Mucosa of descending colon (tissue), 3 donors: Measurements from ENCODE around the gene C19orf12. TPM values are rescaled to one million over a fixed set of nuclear protein-coding genes. Genes with fewer than 3 reads are reported as not detected.
A peak's percentile ranks its signal among the peaks of the same experiment; 100 is the strongest.

Source experiments
- ATAC-seq: fragments of 200-7000 bp; cut with Tn5 transposase; one replicate; pipeline ENCODE4 v1.9.1; 2020; ENCODE audit warnings: mild to moderate bottlenecking, moderate library complexity
- DNase-seq, 3 donors: peaks; one replicate each; pipeline ENCODE4 v3.0.0-alpha.2; 2020
- H3K36me3 ChIP-seq: fragments of 200-600 bp; one replicate; pipeline ENCODE4 v1.8.0; 2021; ENCODE audit warnings: low read depth, mild to moderate bottlenecking
- H3K4me1 ChIP-seq: fragments of 200-600 bp; one replicate; pipeline ENCODE4 v1.8.0; 2021; ENCODE audit warnings: low read depth, mild to moderate bottlenecking
- H3K4me3 ChIP-seq: fragments of 200-600 bp; one replicate; pipeline ENCODE4 v1.8.0; 2021; ENCODE audit warnings: mild to moderate bottlenecking
- H3K9me3 ChIP-seq: fragments of 200-600 bp; one replicate; pipeline ENCODE4 v1.8.0; 2021; ENCODE audit warnings: mild to moderate bottlenecking
- intact Hi-C, 2 donors: fragments of 100-400 bp; cut with DNase I in 1 of 2; cut with micrococcal nuclease in 1 of 2; formaldehyde crosslinking; loops; one replicate each; pipeline versions ENCODE4 v1.11.0 to v1.11.1; 2022; cut with DNase I, micrococcal nuclease
- total RNA-seq, 3 donors: library from RNA; stranded (reverse); fragmentation: NEBNext Ultra II Directional in 2 of 3; extraction: Animal tissue kit (Norgen Biotek cat#: 25700) in 2 of 3; gene quantifications; one replicate each; pipeline versions ENCODE4 v1.2.1 to v1.2.4, GENCODE V29; 2021 to 2023
- TF ChIP-seq, protein P1 (sequence below): fragments of 200-600 bp; IDR thresholded peaks from one replicate; pipeline ENCODE4 v1.8.0; 2022; ENCODE audit warnings: antibody characterized with exemption, mild to moderate bottlenecking
- donor health status: DM: no; HTN: no; CAD: no; lungs with moderate emphysema.
- donor health status: DM: no; HTN: no; CAD: no.
- donor health status: DM: no; HTN: yes; CAD: no.

The C19orf12 gene
- total RNA-seq, 3 donors from 2014 or later, result 17.0 to 26.6 (median 18.4) TPM

DNA sequence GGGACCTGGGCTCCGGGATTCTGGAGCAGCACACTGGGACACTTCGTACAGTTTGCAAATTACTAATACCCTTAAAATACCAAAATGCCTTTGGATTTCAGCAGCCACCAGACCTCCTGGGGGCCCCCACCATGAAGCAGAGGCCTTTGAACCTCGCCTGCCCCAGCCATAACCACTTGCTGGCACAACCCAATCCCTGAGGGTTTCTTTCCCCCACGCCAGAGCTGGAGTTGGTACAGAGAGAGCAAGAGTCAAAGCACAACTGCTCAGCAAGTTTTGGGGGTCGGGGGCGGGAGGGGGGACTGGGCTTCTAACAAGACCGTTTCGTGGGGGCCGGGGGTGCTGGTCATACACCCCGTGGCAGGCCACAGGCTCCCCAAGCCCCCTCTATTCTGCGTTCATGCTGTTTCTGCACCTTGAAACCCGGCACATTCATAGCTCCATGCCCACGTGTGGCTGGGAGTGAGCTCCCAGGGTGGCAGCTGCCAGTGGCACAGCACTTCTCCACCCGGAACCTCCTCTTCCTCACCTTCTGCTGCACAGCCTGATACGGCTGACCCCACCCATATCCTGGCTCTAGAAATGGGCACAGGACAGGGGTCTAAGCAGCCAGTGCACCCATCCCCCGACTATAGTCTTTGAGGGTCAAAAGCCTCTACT lies 32.7 kb downstream of the C19orf12 start:
- H3K4me1 ChIP-seq, result no peaks in the 10 kb centered on the region
- DNase-seq (no peak), ATAC-seq (no peak)
- no peak overlapping the region for H3K4me3 ChIP-seq
- no peaks in the 10 kb centered on the region for H3K9me3 ChIP-seq
- TF ChIP-seq, protein P1, sequence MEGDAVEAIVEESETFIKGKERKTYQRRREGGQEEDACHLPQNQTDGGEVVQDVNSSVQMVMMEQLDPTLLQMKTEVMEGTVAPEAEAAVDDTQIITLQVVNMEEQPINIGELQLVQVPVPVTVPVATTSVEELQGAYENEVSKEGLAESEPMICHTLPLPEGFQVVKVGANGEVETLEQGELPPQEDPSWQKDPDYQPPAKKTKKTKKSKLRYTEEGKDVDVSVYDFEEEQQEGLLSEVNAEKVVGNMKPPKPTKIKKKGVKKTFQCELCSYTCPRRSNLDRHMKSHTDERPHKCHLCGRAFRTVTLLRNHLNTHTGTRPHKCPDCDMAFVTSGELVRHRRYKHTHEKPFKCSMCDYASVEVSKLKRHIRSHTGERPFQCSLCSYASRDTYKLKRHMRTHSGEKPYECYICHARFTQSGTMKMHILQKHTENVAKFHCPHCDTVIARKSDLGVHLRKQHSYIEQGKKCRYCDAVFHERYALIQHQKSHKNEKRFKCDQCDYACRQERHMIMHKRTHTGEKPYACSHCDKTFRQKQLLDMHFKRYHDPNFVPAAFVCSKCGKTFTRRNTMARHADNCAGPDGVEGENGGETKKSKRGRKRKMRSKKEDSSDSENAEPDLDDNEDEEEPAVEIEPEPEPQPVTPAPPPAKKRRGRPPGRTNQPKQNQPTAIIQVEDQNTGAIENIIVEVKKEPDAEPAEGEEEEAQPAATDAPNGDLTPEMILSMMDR, result no peak
- intact Hi-C loops, result no loop called here
- no peaks in the 10 kb centered on the region for H3K36me3 ChIP-seq

GRCh38 chr19:29681422-29682235 lies 33.4 kb downstream of the C19orf12 start:
- intact Hi-C loops, result no loop called here
- Histone ChIP-seq H3K36me3 (no peaks in the 10 kb centered on the region), H3K4me1 (peaks cover 2% of the 10 kb centered on the region), H3K9me3 (no peaks in the 10 kb centered on the region), H3K4me3 (no peak overlapping the region)
- TF ChIP-seq, protein P1, result no peak
- peak in 1 of 3 donors; percentile 54 for DNase-seq
- ATAC-seq, result no peak

GRCh38 chr19:29680937-29681336 lies 34.1 kb downstream of the C19orf12 start:
- Histone ChIP-seq H3K4me3 (no peak overlapping the region), H3K9me3 (no peaks in the 10 kb centered on the region), H3K4me1 (peaks cover 5% of the 10 kb centered on the region), H3K36me3 (no peaks in the 10 kb centered on the region)
- intact Hi-C loops, result no loop called here
- DNase-seq, result peak in 1 of 3 donors; percentile 50
- ATAC-seq, result peak; percentile 6
- TF ChIP-seq, protein P1, result no peak

DNA sequence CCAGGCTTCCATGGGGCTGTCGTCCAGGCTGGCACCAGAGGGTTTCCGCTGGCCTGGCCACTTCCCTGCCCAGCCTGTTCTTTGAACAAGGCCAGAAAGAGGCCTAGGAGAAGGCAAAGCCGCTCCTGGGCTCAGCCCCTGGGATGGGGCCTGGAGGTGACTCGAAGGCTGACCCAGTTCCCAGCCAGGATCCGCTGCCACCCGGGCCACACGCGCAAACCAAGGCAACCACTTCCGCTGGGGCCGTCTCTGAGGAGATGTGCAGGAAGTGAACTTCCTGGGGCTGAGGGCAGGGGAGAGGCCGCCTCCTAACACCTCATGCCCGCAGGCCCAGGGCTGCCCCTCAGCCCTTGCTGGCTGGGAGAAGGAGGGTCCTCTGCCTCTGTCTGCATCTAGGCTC lies 34.6 kb downstream of the C19orf12 start:
- Histone ChIP-seq H3K4me3 (no peak overlapping the region), H3K36me3 (no peaks in the 10 kb centered on the region), H3K4me1 (peaks cover 5% of the 10 kb centered on the region), H3K9me3 (no peaks in the 10 kb centered on the region)
- intact Hi-C loops, result no loop called here
- TF ChIP-seq, protein P1, result no peak
- ATAC-seq (peak; percentile 76), DNase-seq (peak; percentile 63 to 90 (median 78))

- Histone ChIP-seq H3K4me1 (peaks cover 5% of the 10 kb centered on the region), H3K4me3 (no peak overlapping the region), H3K36me3 (no peaks in the 10 kb centered on the region), H3K9me3 (no peaks in the 10 kb centered on the region)
- intact Hi-C loops, result no loop called here
- TF ChIP-seq, protein P1, result no peak
- DNase-seq, result no peak
- no peak for ATAC-seq
Measured at GRCh38 chr19:29679598-29680210, 35.4 kb downstream of the C19orf12 start.
